Hematopoietic multipotent progenitor cell (in vitro differentiated cells): Measurements from ENCODE around the gene HACD4. TPM values are rescaled to one million over a fixed set of nuclear protein-coding genes. Genes with fewer than 3 reads are reported as not detected.

Experiments used
- DNase-seq, 3 donors: peaks; one replicate each; pipeline ENCODE4 v3.0.0-alpha.2; 2011 to 2015; ENCODE audit warnings: low read depth in 2 of 3, low spot score in 2 of 3
- total RNA-seq: library from RNA; depleted of rRNA; stranded (reverse); fragments of >200 nt; gene quantifications from one replicate; pipeline ENCODE4 v1.2.3, GENCODE V29; 2012

HACD4 gene
- total RNA-seq, 1 donor: 18.9 TPM

- no peak for DNase-seq
Observed at GRCh38 chr9:21018177-21018576, 13.3 kb downstream of the HACD4 start.

- no peak for DNase-seq
Observed at GRCh38 chr9:21016701-21017491, 14.5 kb downstream of the HACD4 start.

GRCh38 chr9:21015995-21016394, 15.4 kb downstream of the HACD4 start:
- no peak for DNase-seq

- no peak for DNase-seq
Observed at GRCh38 chr9:21015129-21015815, 16.2 kb downstream of the HACD4 start.

- peak in 1 of 3 donors; percentile 4 for DNase-seq
Observed at GRCh38 chr9:21002040-21002439, 29.4 kb downstream of the HACD4 start.

GRCh38 chr9:21001581-21001980, 29.9 kb downstream of the HACD4 start:
- DNase-seq: no peak

GRCh38 chr9:20997503-20998076, 33.9 kb downstream of the HACD4 start:
- DNase-seq: no peak

GRCh38 chr9:20996809-20997208, 34.6 kb downstream of the HACD4 start:
- DNase-seq: no peak

- DNase-seq: no peak
Observed at GRCh38 chr9:20995616-20996015, 35.8 kb downstream of the HACD4 start.

- no peak for DNase-seq
Observed at GRCh38 chr9:20994486-20994885, 37.0 kb downstream of the HACD4 start.

GRCh38 chr9:20990867-20991266, 40.6 kb downstream of the HACD4 start:
- DNase-seq: peak in 2 of 3 donors; percentile 52 to 85

GRCh38 chr9:20989923-20990341, 41.5 kb downstream of the HACD4 start:
- no peak for DNase-seq

GRCh38 chr9:20988671-20989315, 42.6 kb downstream of the HACD4 start:
- no peak for DNase-seq

- no peak for DNase-seq
Observed at GRCh38 chr9:20988061-20988460, 43.4 kb downstream of the HACD4 start.

- no peak for DNase-seq
Observed at GRCh38 chr9:20987521-20987920, 43.9 kb downstream of the HACD4 start.

GRCh38 chr9:20985851-20986600, 45.4 kb downstream of the HACD4 start:
- no peak for DNase-seq

- DNase-seq: no peak
Observed at GRCh38 chr9:20984506-20984905, 46.9 kb downstream of the HACD4 start.

- no peak for DNase-seq
Observed at GRCh38 chr9:20981486-20981885, 50.0 kb downstream of the HACD4 start.

- peak in 2 of 3 donors; percentile 5 to 26 for DNase-seq
Observed at GRCh38 chr9:20980832-20981455, 50.5 kb downstream of the HACD4 start.

- no peak for DNase-seq
Observed at GRCh38 chr9:20978249-20978648, 53.2 kb downstream of the HACD4 start.
